NOMO-1 treated with dmso at 0.1 percent for 144 hours (cell line): ENCODE results near the gene SGIP1.

Source experiments
- DNase-seq: peaks from one replicate; lab custom pipeline; 2025; ENCODE audit not compliant: unreplicated experiment; lab: John Stamatoyannopoulos, UW

Gene SGIP1

DNA sequence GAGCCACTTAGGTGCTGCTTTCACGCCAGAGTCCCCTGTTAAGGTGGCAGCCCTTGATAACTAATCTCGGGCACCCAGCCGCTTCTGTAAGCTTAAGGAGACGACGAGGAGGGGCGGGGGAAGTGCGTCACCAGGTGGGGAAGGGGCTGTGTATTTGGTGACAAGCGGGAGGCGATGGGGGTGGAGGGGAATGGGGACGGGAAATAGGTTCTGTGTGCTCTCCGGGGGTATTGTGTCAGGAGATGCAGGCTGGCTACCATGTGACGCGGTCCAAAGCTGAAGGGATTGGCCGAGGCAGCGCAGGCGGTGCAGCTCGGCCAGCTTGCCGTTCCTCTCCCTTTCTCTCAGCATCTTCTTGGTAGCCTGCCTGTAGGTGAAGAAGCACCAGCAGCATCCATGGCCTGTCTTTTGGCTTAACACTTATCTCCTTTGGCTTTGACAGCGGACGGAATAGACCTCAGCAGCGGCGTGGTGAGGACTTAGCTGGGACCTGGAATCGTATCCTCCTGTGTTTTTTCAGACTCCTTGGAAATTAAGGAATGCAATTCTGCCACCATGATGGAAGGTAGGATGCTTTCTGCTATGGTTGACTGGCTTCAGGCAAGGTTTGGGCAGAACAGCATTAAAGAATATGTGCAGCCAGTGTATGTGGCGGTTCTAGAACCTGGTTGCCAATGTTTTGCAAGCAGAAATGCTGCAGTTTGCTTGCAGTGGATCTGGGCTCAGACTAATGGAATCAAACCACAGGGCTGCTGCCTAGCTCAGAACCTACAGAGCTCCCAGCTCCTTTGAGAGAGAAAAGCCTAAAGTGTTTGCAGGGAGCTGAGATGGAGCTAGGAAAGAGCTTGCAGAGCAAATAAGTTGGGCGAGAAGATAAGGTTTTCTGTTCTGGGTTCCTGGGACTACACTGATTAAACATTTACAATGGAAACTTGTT is at the start of gene SGIP1:
Gene SGIP1, plus strand, starts transcription at position 350 of the 937 bp plus-strand sequence. Its CDS starts 206 bp downstream, at position 556.
- no peak for DNase-seq

DNA sequence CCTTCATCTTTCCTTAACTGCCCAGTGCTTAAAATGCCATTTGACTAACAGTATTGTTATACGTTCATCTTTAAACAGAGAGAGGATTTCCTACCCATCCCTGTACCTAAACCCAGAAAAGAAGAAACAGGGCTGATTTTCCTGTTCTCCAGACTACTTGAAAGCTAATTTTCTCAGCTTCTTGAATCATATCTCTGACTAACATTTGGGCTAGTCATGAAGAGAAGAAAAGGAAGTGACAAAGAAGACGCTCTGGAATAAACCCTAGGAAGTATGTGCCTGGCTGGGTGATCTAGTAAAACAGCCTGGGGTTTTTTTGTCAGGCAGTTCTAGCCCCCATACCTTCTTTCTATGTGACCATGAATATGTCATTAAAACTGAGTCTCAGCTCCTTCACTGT is 44.8 kb upstream of the SGIP1 start:
- no peak for DNase-seq

GRCh38 chr1:66489972-66490601 is 43.9 kb upstream of the SGIP1 start:
- DNase-seq: no peak

- DNase-seq: no peak
Measured at GRCh38 chr1:66490816-66491215, 43.1 kb upstream of the SGIP1 start.

DNA sequence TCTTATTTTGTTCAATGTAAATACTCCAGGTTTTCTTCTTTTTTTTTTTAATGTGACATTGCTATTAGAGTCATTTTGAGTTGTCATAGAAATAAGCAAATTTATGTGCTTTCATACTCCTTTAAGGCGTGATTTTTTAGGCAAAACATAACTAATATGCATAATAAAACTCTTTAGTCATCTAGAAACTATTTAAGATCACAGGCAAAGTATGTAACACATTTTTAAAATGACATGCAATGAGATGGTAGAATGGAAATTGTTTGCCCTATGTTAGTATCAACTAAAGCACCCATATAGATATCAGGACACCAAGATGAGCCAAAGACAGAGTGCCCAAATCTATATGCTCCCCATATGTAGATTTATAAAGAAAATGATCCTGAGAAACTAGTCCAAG is 41.5 kb upstream of the SGIP1 start:
- DNase-seq: no peak

DNA sequence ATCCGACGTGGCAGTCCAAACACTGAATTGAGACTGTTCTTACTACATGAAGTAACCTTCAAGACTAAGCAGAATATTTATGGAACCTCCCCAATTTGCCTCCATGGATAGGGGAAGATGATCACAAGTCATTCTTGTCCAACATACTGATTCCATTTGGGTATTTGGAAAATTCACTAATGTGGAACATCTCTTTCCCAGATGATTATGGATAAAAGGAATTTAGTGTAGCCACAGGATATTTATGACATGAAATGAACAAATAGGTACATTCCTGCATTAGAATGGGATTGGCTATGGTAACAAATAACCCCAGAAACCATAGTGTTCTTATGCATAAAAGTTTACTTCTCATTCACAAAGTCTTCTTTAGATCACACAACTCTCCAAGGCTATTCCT is 40.2 kb upstream of the SGIP1 start:
- DNase-seq: no peak

- no peak for DNase-seq
Measured at GRCh38 chr1:66494482-66494881, 39.5 kb upstream of the SGIP1 start.

- DNase-seq: no peak
Measured at GRCh38 chr1:66495495-66495894, 38.5 kb upstream of the SGIP1 start.

- DNase-seq: no peak
Measured at GRCh38 chr1:66497910-66498309, 36.0 kb upstream of the SGIP1 start.

- no peak for DNase-seq
Measured at GRCh38 chr1:66500301-66500700, 33.7 kb upstream of the SGIP1 start.

- DNase-seq: no peak
Measured at GRCh38 chr1:66502086-66502485, 31.9 kb upstream of the SGIP1 start.

DNA sequence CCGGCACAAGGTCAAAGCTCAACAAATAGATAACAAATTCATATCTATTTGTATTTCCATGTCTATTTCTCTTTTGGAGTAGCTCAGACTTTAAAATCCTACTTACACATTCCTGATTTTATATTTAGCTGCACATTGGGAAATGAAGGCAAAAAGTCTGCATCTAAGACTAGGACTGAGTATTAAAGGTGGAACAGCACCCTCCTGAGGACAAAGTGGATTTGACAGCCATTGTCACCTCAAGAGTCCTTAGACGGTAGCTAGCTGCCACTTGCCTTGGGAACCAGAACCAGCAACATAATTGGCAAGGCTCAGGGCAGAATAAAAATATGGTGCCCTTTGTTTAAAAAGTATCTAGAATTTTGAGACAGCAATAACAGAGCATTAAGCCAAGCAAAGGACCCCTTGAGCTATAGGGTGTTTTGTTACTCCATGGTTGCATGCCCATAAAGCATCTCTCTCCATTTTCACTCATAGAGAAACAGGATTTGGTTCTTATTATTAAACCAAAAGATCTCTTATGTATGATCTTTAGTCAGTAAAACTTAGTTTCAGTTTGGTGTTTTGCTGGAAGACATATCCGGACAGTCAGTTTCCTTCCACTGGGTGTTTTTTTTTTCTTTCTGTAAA is 30.0 kb upstream of the SGIP1 start:
- DNase-seq: no peak

- no peak for DNase-seq
Measured at GRCh38 chr1:66505671-66506392, 28.1 kb upstream of the SGIP1 start.

GRCh38 chr1:66506393-66506687 is 27.6 kb upstream of the SGIP1 start:
- no peak for DNase-seq

- no peak for DNase-seq
Measured at GRCh38 chr1:66506991-66507390, 27.0 kb upstream of the SGIP1 start.

- DNase-seq: no peak
Measured at GRCh38 chr1:66510407-66510806, 23.5 kb upstream of the SGIP1 start.

GRCh38 chr1:66511118-66511517 is 22.8 kb upstream of the SGIP1 start:
- DNase-seq: no peak

DNA sequence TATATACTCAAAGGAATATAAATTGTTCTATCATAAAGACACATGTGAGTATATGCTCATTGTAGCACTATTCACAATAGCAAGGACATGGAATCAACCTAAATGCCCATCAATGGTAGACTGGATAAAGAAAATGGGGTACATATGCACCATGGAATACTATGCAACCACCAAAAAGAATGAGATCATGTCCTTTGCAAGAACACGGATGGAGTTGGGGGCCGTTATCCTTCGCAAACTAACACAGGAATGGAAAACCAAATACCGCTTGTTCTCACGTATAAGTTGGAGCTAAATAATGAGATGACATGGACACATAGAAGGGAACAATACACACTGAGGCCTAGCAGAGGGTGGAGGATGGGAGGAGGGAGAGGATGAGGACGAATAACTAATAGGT is 16.0 kb upstream of the SGIP1 start:
- no peak for DNase-seq

GRCh38 chr1:66518654-66519053 is 15.3 kb upstream of the SGIP1 start:
- DNase-seq: no peak

DNA sequence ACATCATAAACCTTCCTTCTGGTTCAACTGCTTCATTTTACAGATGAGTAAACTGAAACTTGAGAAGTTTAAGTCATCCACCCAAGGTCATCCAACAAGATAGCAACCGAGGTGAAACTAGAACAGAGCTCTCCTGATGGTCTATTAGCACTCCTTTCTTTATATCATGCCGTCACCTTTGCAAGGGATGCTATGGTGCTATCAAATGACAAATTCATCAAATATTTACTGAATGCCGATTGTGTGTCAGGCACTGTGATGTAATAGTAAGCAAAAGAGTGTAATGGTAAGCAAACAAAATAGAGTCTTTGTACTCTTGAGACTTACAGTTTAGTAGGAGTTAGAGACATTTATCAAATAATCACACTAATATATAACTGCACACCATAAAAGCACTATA is 14.0 kb upstream of the SGIP1 start:
- DNase-seq: no peak

- DNase-seq: no peak
Measured at GRCh38 chr1:66520655-66521054, 13.3 kb upstream of the SGIP1 start.
